Lower lobe of right lung (tissue), 2 donors: ENCODE data around the gene XRCC4. TPM values are rescaled to one million over a fixed set of nuclear protein-coding genes. Genes with fewer than 3 reads are reported as not detected.

Experiments used
- ATAC-seq, 2 donors: fragments of 200-7000 bp; cut with Tn5 transposase; one replicate each; pipeline ENCODE4 v1.9.1; 2020 to 2022; ENCODE audit warnings: mild to moderate bottlenecking in 2 of 2, moderate library complexity in 2 of 2
- DNase-seq: peaks from one replicate; pipeline ENCODE4 v3.0.0-alpha.2; 2020
- H3K27ac ChIP-seq: fragments of 200-600 bp; one replicate; pipeline ENCODE4 v1.8.0; 2022
- H3K27me3 ChIP-seq: fragments of 200-600 bp; one replicate; pipeline ENCODE4 v1.8.0; 2022; ENCODE audit warnings: low read depth
- H3K36me3 ChIP-seq: fragments of 200-600 bp; one replicate; pipeline ENCODE4 v1.8.0; 2022; ENCODE audit warnings: mild to moderate bottlenecking
- H3K4me1 ChIP-seq: fragments of 200-600 bp; one replicate; pipeline ENCODE4 v1.8.0; 2022
- H3K4me3 ChIP-seq: fragments of 200-600 bp; one replicate; pipeline ENCODE4 v1.8.0; 2022; ENCODE audit warnings: mild to moderate bottlenecking
- H3K9me3 ChIP-seq: fragments of 200-600 bp; one replicate; pipeline ENCODE4 v1.8.0; 2022
- intact Hi-C: fragments of 100-400 bp; cut with DNase I; formaldehyde crosslinking; loops from one replicate; pipeline ENCODE4 v1.11.0; 2022
- total RNA-seq: library from RNA; stranded (reverse); fragmentation: NEBNext Ultra II Directional; extraction: Animal tissue kit (Norgen Biotek cat#: 25700); gene quantifications from one replicate; pipeline ENCODE4 v1.2.1, GENCODE V29; 2021
- TF ChIP-seq, protein P1 (sequence below): fragments of 200-600 bp; IDR thresholded peaks from one replicate; pipeline ENCODE4 v1.8.0; 2022; ENCODE audit warnings: antibody characterized with exemption, mild to moderate bottlenecking
- donor health status: DM: no; HTN: yes; CAD: no; lungs with severe emphysema.

The XRCC4 gene
- total RNA-seq, 1 donor from 2014 or later = 9.2 TPM

DNA sequence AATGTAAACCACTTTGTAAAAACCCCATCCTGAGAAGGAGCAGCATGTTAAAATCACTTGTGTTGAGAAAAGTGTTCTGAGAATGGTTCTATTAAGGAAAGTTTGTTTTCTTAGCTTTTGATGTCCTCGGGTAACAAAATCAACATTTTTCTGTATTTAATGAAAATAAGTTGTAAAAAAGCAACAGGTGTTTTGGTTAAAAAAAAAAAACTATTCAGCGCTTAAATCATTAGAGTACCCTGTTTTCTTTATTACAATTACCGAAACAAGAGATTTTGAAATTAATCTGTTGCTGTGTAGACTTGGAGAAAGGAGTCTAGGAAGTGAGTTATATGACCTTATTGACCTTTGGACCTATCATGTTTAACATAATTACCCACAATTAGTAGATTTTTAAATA lies 167.7 kb downstream of the XRCC4 start:
- Histone ChIP-seq H3K4me1 (no peaks in the 10 kb centered on the region), H3K27ac (no peak overlapping the region), H3K9me3 (no peaks in the 10 kb centered on the region), H3K4me3 (no peak overlapping the region), H3K36me3 (no peaks in the 10 kb centered on the region), H3K27me3 (no peaks in the 10 kb centered on the region)
- DNase-seq = no peak
- ATAC-seq = no peak
- intact Hi-C loops = no loop called here
- TF ChIP-seq, protein P1, sequence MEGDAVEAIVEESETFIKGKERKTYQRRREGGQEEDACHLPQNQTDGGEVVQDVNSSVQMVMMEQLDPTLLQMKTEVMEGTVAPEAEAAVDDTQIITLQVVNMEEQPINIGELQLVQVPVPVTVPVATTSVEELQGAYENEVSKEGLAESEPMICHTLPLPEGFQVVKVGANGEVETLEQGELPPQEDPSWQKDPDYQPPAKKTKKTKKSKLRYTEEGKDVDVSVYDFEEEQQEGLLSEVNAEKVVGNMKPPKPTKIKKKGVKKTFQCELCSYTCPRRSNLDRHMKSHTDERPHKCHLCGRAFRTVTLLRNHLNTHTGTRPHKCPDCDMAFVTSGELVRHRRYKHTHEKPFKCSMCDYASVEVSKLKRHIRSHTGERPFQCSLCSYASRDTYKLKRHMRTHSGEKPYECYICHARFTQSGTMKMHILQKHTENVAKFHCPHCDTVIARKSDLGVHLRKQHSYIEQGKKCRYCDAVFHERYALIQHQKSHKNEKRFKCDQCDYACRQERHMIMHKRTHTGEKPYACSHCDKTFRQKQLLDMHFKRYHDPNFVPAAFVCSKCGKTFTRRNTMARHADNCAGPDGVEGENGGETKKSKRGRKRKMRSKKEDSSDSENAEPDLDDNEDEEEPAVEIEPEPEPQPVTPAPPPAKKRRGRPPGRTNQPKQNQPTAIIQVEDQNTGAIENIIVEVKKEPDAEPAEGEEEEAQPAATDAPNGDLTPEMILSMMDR = no peak

DNA sequence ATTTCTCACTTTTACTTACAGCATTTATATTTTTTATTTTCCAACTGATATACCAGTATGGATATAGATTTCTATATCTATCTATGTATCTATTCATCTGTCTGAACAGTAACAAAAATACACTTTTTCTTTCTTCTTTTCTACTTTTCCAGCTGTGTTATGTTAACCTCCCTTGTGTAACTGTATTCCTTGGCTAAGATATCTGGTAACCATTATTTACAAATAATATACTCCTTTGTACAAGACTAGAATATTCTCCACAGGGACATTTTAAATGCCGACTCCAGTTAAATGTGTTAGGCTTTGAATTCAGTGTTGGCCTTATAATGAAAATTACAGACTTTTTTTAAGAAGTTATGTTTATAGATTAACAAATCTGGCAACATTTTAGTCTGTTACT lies 168.7 kb downstream of the XRCC4 start:
- Histone ChIP-seq H3K27me3 (no peaks in the 10 kb centered on the region), H3K4me1 (no peaks in the 10 kb centered on the region), H3K27ac (no peak overlapping the region), H3K9me3 (no peaks in the 10 kb centered on the region), H3K36me3 (no peaks in the 10 kb centered on the region), H3K4me3 (no peak overlapping the region)
- DNase-seq = no peak
- ATAC-seq = no peak
- TF ChIP-seq, protein P1 = no peak
- intact Hi-C loops = no loop called here

DNA sequence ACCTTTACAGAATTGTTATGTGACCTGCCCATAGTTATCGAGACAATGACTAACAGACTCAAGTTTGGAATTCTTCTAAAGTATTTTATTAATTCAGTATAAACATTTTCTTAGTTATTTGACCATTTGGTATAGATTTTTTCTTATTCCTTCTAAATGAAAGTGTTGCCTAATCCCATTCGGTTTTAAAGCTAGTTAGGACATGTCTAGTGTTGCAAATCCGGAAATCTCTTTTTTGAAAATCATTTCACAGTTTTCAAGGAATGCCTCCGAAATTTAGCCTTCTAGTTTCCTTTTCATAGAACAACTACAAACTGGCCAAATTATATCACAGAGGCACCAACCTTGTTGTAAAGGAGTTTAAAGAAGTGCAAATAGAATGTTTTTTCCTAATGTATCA lies 171.8 kb downstream of the XRCC4 start:
- intact Hi-C loops = no loop called here
- DNase-seq (no peak), ATAC-seq (no peak)
- Histone ChIP-seq H3K27me3 (no peaks in the 10 kb centered on the region), H3K4me3 (no peak overlapping the region), H3K9me3 (no peaks in the 10 kb centered on the region), H3K4me1 (no peaks in the 10 kb centered on the region), H3K27ac (no peak overlapping the region), H3K36me3 (no peaks in the 10 kb centered on the region)
- TF ChIP-seq, protein P1 = no peak

DNA sequence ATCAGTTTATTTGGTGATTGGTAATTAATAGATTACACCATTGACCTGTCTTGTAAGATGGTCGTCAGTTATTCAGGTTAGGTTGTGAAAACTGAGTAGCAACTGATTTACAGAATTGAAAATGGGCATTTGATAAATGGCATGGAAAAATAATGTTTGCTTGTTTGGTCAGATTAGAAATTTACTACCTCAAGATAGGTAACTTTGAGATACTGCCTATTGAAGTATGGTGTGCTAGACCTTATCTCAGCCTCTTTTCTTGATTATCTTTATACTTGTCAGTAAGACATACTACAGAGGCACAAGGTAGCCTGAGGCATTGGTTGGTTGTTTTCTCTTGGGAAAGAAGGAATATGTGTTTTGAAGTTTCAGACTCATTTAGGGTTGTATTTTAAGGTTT lies 174.5 kb downstream of the XRCC4 start:
- TF ChIP-seq, protein P1 = no peak
- no peaks in the 10 kb centered on the region for H3K9me3 ChIP-seq
- H3K36me3 ChIP-seq = no peaks in the 10 kb centered on the region
- no peak overlapping the region for H3K27ac ChIP-seq
- ATAC-seq (no peak), DNase-seq (no peak)
- intact Hi-C loops = no loop called here
- no peaks in the 10 kb centered on the region for H3K4me1 ChIP-seq
- no peak overlapping the region for H3K4me3 ChIP-seq
- no peaks in the 10 kb centered on the region for H3K27me3 ChIP-seq

DNA sequence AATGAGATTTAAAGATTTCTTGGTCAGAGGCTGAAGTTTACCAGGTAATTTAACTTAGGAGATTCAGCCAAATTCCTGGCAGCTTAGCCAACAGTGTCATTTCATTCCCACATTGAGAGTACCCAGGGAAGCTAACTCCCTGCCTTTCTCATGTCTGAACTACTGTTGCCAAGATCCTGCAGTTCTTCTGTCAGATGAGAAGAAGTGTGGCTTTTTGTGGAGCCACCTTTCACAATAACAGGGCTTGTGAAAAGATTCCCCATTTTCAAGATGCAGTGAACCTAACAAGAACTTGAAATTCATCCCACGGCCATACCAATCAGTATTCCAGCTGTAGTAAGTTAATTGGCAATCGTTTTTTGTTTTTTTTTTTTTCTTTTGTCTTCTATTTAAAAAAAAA lies 176.4 kb downstream of the XRCC4 start:
- no peaks in the 10 kb centered on the region for H3K4me1 ChIP-seq
- no peaks in the 10 kb centered on the region for H3K27me3 ChIP-seq
- no peaks in the 10 kb centered on the region for H3K36me3 ChIP-seq
- no peak for ATAC-seq
- no peak for DNase-seq
- no peaks in the 10 kb centered on the region for H3K9me3 ChIP-seq
- intact Hi-C loops = no loop called here
- H3K27ac ChIP-seq = no peak overlapping the region
- TF ChIP-seq, protein P1 = no peak
- H3K4me3 ChIP-seq = no peak overlapping the region

DNA sequence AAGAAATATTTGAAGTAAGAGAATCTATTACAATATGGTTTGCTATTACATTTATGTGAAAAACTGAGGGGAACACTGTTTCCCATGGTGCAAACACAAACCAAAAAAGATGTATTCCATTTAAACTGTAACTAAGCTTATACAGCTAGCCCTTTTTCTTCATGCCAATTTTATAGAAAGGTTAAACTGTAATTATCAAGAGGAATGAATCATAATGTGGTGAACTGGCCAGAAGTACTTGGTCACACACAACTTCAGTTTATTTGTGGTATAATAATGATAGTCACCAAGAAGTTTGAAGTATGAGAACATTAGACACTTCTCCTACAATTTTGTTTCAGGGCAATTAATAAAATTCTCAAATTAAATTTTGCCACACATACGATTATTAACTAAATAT lies 177.9 kb downstream of the XRCC4 start:
- H3K27me3 ChIP-seq = no peaks in the 10 kb centered on the region
- no peak overlapping the region for H3K27ac ChIP-seq
- H3K36me3 ChIP-seq = no peaks in the 10 kb centered on the region
- intact Hi-C loops = no loop called here
- TF ChIP-seq, protein P1 = no peak
- no peak for DNase-seq
- H3K4me1 ChIP-seq = no peaks in the 10 kb centered on the region
- no peak for ATAC-seq
- H3K4me3 ChIP-seq = no peak overlapping the region
- H3K9me3 ChIP-seq = no peaks in the 10 kb centered on the region
